ENCODE results near the gene SMCO1.

DNA sequence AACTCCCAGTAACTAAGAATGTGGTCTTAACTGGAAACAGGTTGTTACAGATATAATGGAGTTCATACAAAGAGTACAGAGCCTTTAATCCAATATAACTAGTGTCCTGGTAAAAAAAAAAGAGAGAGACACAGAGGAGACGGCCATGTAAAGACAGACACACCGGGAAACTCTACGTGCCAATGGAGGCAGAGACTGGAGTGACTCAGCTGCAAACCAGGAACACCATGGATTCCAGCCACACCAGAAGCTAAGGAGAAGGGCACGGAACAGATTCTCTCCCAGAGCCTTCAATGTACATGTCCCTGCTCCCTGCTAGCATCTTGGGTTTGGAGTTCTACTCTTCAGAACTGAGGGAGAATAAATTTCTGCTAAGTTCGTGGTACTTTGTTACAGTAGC, 16.1 kb downstream of the SMCO1 start:
- TF ChIP-seq ISL1 (CRISPR knock-in tag; IDR thresholded peaks at IDR 0.05) (no peak), SNAI2 (CRISPR knock-in tag; IDR thresholded peaks at IDR 0.05) (no peak), ZFP3 (CRISPR knock-in tag; IDR thresholded peaks at IDR 0.05) (no peak), PPARA (CRISPR knock-in tag; IDR thresholded peaks at IDR 0.05; ENCODE audit: borderline replicate concordance) (no peak)

Measured in SK-N-SH treated with all-trans-retinoic acid at 6 μM for 48 hours (cell line).